ENCODE results near the gene GALNT7.

GRCh38 chr4:173337463-173337862, 168.9 kb downstream of the GALNT7 start:
- TF ChIP-seq POLR2AphosphoS5 (IDR thresholded peaks at IDR 0.05; ENCODE audit: low read depth, low read length) = no peak
- no peak for TF ChIP-seq TAF1 (IDR thresholded peaks at IDR 0.05; ENCODE audit: borderline replicate concordance, insufficient read depth, low read length)

Measured in PFSK-1 (cell line).